Measurements from ENCODE around the gene TRIM44.

The TRIM44 gene

GRCh38 chr11:35662649-35663407 lies at the start of gene TRIM44:
Gene TRIM44 (plus strand): TSS chr11:35662775. CDS start chr11:35663112, 337 bp downstream.
- DNase-seq, result peak; percentile 75

DNA sequence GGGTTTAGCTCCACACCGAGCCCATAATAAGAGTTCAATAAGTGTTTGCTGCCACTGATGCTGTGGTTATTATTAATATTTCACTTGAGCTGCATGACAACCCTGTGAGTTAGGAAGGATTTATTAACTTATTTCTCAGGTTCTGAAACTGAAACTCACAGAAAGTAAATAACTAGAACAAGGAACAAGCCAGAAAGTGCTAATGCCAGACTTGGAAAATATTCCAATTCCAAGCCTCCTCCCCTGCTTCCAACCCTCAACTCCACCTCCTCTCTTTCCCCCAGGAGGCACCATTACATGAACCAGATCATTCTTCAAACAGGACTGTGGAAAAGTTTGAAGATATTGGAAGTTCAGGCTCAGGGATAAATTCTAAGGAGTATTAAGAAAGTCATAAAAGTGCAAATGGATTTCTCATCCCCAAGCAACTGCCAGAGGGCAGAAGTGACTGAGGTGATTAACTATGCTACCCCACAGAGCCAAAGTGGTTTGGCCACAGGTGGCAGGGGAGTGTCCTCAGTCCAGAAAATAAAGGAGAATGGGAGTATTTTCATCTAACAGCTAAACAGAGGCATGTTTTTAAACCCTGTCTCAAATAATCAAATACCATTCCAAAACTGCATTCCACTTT lies 47.5 kb upstream of the TRIM44 start:
- DNase-seq, result peak; percentile 14

GRCh38 chr11:35615921-35616900 lies 46.4 kb upstream of the TRIM44 start:
- DNase-seq, result peak; percentile 90

- no peak for DNase-seq
These were observed 45.3 kb upstream of the TRIM44 start for GRCh38 chr11:35617316-35617686.

DNA sequence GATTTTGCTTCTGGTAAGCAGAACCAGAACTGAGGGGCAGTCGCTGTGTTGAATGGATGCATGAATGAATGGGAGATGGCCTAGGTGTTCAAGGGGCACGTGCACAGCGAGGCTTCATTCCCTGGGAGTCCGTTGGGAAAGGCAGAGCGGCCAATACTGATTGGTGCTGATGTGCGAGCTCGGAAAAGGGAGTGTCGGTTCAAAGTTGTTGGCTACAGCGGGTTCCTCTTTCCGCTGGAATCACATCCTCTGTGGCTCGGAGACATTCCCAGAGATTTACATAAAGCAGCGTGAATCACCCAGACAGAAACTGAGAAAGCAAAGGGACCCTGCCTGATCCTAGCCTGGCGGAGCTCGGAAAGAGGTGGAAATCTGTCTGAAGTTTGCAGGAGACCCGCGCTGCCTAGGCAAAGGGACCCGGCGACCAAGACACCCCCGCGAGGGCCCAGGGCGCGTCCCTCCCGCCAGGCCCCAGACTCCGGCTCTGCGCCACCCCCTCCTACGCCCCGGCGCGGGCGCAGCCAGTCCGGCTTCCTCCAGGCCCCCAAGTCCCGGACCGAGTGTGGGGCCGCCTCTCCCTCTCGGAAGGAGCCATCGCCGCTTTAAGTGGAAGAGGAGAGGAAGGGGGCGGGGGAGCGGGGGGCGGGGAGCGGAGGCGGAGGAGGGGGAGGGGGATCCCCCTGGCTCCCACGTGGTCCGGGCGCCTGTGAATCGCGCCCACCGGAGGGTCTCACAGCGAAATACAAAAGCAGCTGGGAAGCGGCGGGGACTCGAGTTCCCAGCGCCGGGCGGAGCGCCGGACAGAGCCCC lies 44.7 kb upstream of the TRIM44 start, which contains the start of gene FJX1:
Gene FJX1 (plus strand): TSS at position 774 of the 810 bp plus-strand sequence. CDS start 177 bp downstream, outside the sequence.
- peak; percentile 91 for DNase-seq

GRCh38 chr11:35618497-35619115 lies 44.0 kb upstream of the TRIM44 start:
- peak; percentile 48 for DNase-seq

- peak; percentile 64 for DNase-seq
These were observed 43.3 kb upstream of the TRIM44 start for GRCh38 chr11:35619116-35619854.

DNA sequence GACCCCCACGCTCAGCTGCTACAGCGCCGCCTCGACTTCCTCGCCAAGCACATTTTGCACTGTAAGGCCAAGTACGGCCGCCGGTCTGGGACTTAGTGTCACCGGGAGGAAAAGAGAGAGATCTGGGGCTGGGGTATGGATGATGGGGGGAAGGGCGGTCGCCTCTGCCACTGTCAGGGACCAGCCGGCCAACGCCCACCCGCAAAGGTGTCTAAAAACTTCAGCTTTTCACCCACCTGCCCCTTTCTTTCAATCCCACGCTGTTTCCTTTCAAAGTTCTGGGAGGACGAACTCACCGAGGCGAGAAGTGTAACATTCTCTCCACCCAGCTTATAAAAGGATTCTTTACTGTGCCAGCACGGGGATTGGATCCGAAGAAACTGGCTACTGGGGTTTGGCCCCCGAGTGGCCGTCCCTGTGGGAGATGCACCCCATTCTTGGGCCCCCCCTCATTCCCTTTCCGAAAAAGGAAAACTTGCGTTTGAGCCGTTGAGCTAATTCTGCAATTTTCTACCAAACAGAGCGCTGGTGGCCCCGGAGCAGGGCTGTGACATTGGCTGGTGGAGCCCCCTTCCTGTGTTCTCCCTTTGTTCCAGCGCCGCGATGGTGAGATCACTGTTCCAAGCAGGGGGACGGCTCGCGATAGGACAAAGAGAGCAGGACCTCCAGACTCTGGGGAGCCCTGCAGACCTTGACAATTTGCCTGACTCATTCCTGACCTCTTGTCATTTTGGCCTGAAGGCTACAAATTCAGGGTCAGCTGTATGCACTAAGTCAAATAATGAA lies 42.5 kb upstream of the TRIM44 start:
- peak; percentile 65 for DNase-seq

GRCh38 chr11:35620795-35621194 lies 41.8 kb upstream of the TRIM44 start:
- no peak for DNase-seq

DNA sequence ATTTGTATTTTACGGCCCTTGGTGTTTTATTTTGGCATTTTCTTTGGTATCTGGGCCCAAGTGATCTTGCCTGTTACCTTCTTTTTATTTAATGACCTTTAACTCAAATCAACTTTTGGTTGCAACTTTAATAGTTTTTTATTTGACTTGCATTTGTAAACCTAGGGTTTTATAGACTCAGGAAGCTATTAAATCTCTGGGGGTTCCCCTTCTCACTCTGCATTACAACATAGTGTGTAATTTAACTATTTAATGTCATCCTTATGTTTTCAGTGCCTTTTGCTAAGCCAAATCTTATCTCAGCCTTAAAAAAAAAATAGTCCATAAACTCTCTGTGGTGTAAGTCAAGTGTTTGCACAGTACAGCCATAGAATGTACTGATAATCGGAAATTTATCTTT lies 41.0 kb upstream of the TRIM44 start:
- DNase-seq, result no peak

- DNase-seq, result no peak
These were observed 40.5 kb upstream of the TRIM44 start for GRCh38 chr11:35622070-35622469.

GRCh38 chr11:35623621-35624168 lies 38.9 kb upstream of the TRIM44 start:
- peak; percentile 49 for DNase-seq

DNA sequence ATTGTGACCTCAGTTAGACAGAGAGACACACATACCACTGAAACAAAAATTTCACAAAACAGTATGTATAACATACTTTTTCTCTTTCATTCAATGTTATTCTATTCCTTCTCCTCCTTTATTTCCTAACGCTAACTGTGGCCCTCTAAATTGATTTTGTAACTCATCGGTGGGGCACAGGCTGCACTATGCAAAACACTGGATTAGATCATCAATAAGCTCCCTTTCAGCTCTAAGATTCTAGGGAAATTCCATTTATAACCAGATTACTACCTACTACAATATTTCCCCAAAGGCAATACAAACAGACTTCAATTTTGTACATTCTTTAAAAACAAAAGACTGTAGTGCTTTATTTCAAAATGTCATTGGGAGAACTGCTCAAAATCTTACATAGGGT lies 38.3 kb upstream of the TRIM44 start:
- DNase-seq, result no peak

DNA sequence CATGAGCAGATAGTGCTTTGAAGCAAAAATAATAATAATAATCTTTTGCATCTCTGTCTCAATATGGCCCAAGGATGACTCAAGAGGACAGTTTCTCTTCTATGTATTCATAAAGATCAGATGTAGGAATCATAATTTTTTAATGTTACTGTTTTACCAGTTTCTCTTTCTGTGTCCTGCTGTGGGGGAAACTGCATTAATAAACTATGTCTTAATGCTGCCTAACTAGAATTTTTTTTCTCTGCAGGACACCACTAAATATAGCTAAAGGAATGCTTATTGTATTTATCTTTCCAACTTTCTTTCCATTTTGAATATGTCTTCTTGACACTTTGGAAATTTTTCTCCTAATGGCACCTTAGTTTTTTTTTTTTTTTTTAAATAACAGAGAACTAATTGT lies 37.8 kb upstream of the TRIM44 start:
- no peak for DNase-seq

DNA sequence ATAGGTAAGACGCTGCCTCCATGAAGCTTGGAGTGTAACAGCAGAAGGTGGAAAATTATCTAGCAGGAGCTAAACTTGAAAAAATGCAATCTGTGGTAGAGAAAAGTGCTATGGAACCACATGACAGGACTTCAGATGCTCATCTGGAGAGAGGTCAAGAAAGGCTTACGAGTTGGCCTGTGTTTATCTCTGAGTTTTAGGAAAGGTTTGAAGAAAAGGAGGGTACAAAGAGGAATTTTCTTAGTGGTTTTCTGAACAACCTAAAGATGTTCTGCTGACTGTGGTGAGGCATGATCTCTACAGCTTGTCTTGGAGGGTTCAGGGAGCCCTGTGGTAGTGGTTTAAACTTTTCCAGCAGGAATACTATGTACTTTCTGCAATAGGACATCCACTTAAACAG lies 36.1 kb upstream of the TRIM44 start:
- DNase-seq, result no peak

- no peak for DNase-seq
These were observed 33.1 kb upstream of the TRIM44 start for GRCh38 chr11:35629511-35629910.

- no peak for DNase-seq
These were observed 32.7 kb upstream of the TRIM44 start for GRCh38 chr11:35629914-35630313.

DNA sequence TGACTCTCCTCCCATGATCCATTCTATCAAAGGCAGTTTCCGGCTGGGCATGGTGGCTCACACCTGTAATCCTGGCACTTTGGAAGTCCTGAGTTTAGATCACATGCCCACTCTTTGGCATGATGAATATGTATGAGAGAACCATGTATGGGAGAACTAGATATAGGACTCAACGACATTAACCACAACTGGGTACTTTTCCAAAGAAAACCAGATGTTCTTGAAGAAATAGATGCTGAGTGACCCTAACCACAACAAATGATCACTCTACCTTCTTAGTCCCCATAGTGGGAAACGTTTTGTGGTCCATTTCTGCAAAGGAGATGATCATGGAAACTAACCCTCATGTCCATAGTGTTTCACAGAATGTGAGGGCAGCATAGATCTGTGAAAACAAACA lies 30.7 kb upstream of the TRIM44 start:
- DNase-seq, result no peak

DNA sequence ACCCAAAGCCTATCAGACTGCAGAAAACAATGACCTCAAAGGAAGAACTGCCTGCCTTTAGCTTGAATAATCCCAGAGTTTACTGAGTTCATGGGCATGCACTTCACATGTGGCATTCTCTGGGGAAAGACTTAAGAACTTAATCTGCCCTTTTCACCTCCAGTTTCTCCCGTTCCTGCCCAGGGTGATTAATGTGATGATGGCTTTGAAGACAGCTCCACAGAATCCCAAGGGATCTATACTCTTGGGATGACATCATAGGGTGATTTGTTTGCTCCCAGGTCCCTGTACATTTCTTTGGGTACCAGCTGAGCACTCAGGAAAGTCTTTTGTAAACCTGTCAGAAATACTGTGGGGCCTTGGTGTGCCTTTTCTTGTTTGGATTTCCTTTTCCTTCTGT lies 30.3 kb upstream of the TRIM44 start:
- peak; percentile 96 for DNase-seq

DNA sequence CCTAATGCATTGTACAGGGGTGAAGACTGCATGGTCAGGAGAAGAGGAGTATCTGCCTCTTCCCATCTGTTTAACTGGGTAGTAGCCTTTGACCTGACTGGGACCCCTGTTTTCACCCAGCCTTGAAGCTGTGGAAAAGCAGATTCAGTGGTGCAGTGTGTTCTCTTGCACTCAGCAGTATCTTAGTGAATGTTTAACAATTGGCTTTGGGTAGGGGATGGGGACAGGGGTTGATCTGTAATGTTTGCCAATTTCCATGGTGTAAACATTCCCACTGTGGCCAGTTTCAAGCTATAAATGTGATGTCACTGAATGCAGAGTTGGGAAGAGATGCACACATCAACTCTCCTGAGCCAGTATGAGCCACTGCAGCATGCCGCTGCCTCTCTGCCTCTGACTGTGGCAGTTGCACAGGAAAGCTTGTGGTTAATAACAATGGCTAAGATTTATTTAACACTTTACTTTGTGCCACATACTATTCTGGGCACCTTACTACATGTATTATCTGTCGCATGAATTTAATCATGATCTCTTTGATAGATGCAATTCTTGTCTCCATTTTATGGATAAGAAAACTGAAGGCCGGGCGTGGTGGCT lies 28.6 kb upstream of the TRIM44 start:
- no peak for DNase-seq

Measured in NCI-H82 (cell line).